PFSK-1 (cell line): Measurements from ENCODE around the gene NF2.

ENCODE experiments used
- POLR2AphosphoS5 ChIP-seq: IDR thresholded peaks from 2 replicates; pipeline ENCODE4 v1.6.1; 2012; ENCODE audit warnings: low read depth, mild to moderate bottlenecking, control low read depth, low read length, moderate library complexity
- REST ChIP-seq, 2 experiments: IDR thresholded peaks; 2 replicates each; pipeline versions ENCODE4 v1.6.1 to v1.8.0; 2011 to 2012; ENCODE audit warnings: low read depth in 2 of 2, low read length in 2 of 2, control low read depth in 1 of 2, inconsistent platforms in 1 of 2, mild to moderate bottlenecking in 1 of 2, moderate library complexity in 1 of 2; ENCODE audit not compliant: insufficient read depth in 1 of 2
- SIN3A ChIP-seq: IDR thresholded peaks from 2 replicates; pipeline ENCODE4 v1.6.1; 2012; ENCODE audit warnings: mild to moderate bottlenecking, low read length, moderate library complexity, borderline replicate concordance; ENCODE audit not compliant: insufficient read depth

- TF ChIP-seq POLR2AphosphoS5 (no peak), REST (IDR thresholded peaks at IDR 0.05; ENCODE audit: insufficient read depth in 1 of 2, low read depth in 2 of 2, low read length in 2 of 2) (no peak), SIN3A (no peak)
Observed at GRCh38 chr22:29679316-29679715, 75.9 kb downstream of the NF2 start.
